Chondrocyte (in vitro differentiated cells): ENCODE data around the gene P4HB. TPM values are rescaled to one million over a fixed set of nuclear protein-coding genes. Genes with fewer than 3 reads are reported as not detected.

ENCODE experiments used
- DNase-seq: peaks from one replicate; pipeline ENCODE4 v3.0.0; 2021; ENCODE audit warnings: mixed read lengths, low spot score
- H3K27ac Mint-ChIP-seq: one replicate; pipeline ENCODE4 v1.8.0; 2021; ENCODE audit warnings: mild to moderate bottlenecking, moderate library complexity, mixed read lengths; ENCODE audit not compliant: unreplicated experiment
- H3K27me3 Mint-ChIP-seq: 2 replicates; pipeline ENCODE4 v1.8.0; 2021; ENCODE audit warnings: low read depth, mixed read lengths
- H3K36me3 Mint-ChIP-seq: 2 replicates; pipeline ENCODE4 v1.8.0; 2021; ENCODE audit warnings: low read depth, mixed read lengths
- H3K4me1 Mint-ChIP-seq: 2 replicates; pipeline ENCODE4 v1.8.0; 2021; ENCODE audit warnings: low read depth, mild to moderate bottlenecking, mixed read lengths
- H3K4me3 Mint-ChIP-seq: one replicate; pipeline ENCODE4 v1.8.0; 2021; ENCODE audit warnings: mild to moderate bottlenecking, moderate library complexity, mixed read lengths; ENCODE audit not compliant: unreplicated experiment
- H3K9me3 Mint-ChIP-seq: 2 replicates; pipeline ENCODE4 v1.8.0; 2021; ENCODE audit warnings: low read depth, mixed read lengths
- total RNA-seq: library from RNA; stranded (reverse); gene quantifications from 3 replicates; pipeline ENCODE4 v1.2.1, GENCODE V29; 2021
- TF ChIP-seq, protein P1 (sequence below): fragments of 200-600 bp; sonication (generic); IDR thresholded peaks from 2 replicates; pipeline ENCODE4 v1.5.0; 2021; ENCODE audit warnings: antibody characterized with exemption, mild to moderate bottlenecking, moderate library complexity

P4HB gene
- total RNA-seq, 1 donor from 2014 or later = 1,012 TPM

GRCh38 chr17:81815646-81815986, 44.7 kb downstream of the P4HB start:
- H3K9me3 Mint-ChIP-seq = no peaks in the 10 kb centered on the region
- H3K27me3 Mint-ChIP-seq = peaks cover 5% of the 10 kb centered on the region
- TF ChIP-seq, protein P1, sequence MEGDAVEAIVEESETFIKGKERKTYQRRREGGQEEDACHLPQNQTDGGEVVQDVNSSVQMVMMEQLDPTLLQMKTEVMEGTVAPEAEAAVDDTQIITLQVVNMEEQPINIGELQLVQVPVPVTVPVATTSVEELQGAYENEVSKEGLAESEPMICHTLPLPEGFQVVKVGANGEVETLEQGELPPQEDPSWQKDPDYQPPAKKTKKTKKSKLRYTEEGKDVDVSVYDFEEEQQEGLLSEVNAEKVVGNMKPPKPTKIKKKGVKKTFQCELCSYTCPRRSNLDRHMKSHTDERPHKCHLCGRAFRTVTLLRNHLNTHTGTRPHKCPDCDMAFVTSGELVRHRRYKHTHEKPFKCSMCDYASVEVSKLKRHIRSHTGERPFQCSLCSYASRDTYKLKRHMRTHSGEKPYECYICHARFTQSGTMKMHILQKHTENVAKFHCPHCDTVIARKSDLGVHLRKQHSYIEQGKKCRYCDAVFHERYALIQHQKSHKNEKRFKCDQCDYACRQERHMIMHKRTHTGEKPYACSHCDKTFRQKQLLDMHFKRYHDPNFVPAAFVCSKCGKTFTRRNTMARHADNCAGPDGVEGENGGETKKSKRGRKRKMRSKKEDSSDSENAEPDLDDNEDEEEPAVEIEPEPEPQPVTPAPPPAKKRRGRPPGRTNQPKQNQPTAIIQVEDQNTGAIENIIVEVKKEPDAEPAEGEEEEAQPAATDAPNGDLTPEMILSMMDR = no peak
- no peak overlapping the region for H3K4me3 Mint-ChIP-seq
- DNase-seq = no peak
- no peak overlapping the region for H3K27ac Mint-ChIP-seq
- no peaks in the 10 kb centered on the region for H3K4me1 Mint-ChIP-seq
- no peaks in the 10 kb centered on the region for H3K36me3 Mint-ChIP-seq

- no peaks in the 10 kb centered on the region for H3K4me1 Mint-ChIP-seq
- H3K4me3 Mint-ChIP-seq = no peak overlapping the region
- peaks cover 7% of the 10 kb centered on the region for H3K27me3 Mint-ChIP-seq
- no peak overlapping the region for H3K27ac Mint-ChIP-seq
- H3K9me3 Mint-ChIP-seq = no peaks in the 10 kb centered on the region
- no peaks in the 10 kb centered on the region for H3K36me3 Mint-ChIP-seq
- TF ChIP-seq, protein P1 = no peak
- DNase-seq = no peak
Observed at GRCh38 chr17:81814748-81815645, 45.3 kb downstream of the P4HB start.

- Mint-ChIP-seq H3K27ac (no peak overlapping the region), H3K27me3 (peaks cover 8% of the 10 kb centered on the region), H3K9me3 (no peaks in the 10 kb centered on the region), H3K36me3 (no peaks in the 10 kb centered on the region), H3K4me3 (no peak overlapping the region), H3K4me1 (no peaks in the 10 kb centered on the region)
- DNase-seq = no peak
- TF ChIP-seq, protein P1 = no peak
Observed at GRCh38 chr17:81813861-81814683, 46.3 kb downstream of the P4HB start.

DNA sequence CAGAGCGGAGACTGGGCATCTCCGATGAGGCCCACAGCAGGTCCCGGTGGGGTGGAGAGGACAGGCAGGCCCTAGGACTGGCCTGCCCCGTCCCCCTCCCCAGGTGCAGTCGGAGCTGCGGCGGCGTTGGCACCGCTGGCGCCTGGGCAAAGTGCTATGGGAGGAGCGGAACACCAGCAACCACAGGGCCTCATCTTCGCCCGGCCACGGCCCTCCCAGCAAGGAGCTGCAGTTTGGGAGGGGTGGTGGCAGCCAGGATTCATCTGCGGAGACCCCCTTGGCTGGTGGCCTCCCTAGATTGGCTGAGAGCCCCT, 47.0 kb downstream of the P4HB start:
- Mint-ChIP-seq H3K4me1 (no peaks in the 10 kb centered on the region), H3K27ac (no peak overlapping the region), H3K4me3 (no peak overlapping the region), H3K9me3 (no peaks in the 10 kb centered on the region), H3K27me3 (peaks cover 11% of the 10 kb centered on the region), H3K36me3 (no peaks in the 10 kb centered on the region)
- TF ChIP-seq, protein P1 = no peak
- DNase-seq = no peak

- Mint-ChIP-seq H3K4me1 (no peaks in the 10 kb centered on the region), H3K9me3 (no peaks in the 10 kb centered on the region), H3K36me3 (no peaks in the 10 kb centered on the region), H3K27ac (no peak overlapping the region), H3K4me3 (no peak overlapping the region), H3K27me3 (peaks cover 10% of the 10 kb centered on the region)
- TF ChIP-seq, protein P1 = no peak
- no peak for DNase-seq
Observed at GRCh38 chr17:81812571-81813370, 47.6 kb downstream of the P4HB start.
